DOHH2 (cell line): ENCODE results near the gene RNF212.

ENCODE experiments used
- H3F3A ChIP-seq: fragments of 200-600 bp; sonication (generic), shearing (Covaris generic); 2 replicates; pipeline ENCODE4 v1.6.0; 2016; ENCODE audit warnings: antibody characterized with exemption, mild to moderate bottlenecking; ENCODE audit not compliant: control insufficient read depth, insufficient read depth
- H3K27ac ChIP-seq: fragments of 200-600 bp; sonication (generic); 2 replicates; pipeline ENCODE4 v1.5.1; 2014; ENCODE audit warnings: low read depth, mild to moderate bottlenecking, low read length, moderate library complexity
- H3K27me3 ChIP-seq: fragments of 200-600 bp; sonication (generic); 2 replicates; pipeline ENCODE4 v1.6.1; 2014; ENCODE audit warnings: mild to moderate bottlenecking, low read length, mixed read lengths; ENCODE audit not compliant: control insufficient read depth
- H3K36me3 ChIP-seq: fragments of 200-600 bp; sonication (generic); 2 replicates; pipeline ENCODE4 v1.6.1; 2014; ENCODE audit warnings: mild to moderate bottlenecking, low read length, moderate library complexity, mixed read lengths; ENCODE audit not compliant: control insufficient read depth
- H3K4me1 ChIP-seq: fragments of 200-600 bp; sonication (generic); 2 replicates; pipeline ENCODE4 v1.6.1; 2014; ENCODE audit warnings: mild to moderate bottlenecking, low read length, mixed read lengths; ENCODE audit not compliant: control insufficient read depth
- H3K4me2 ChIP-seq: fragments of 200-600 bp; sonication (generic); 2 replicates; pipeline ENCODE4 v1.6.0; 2014; ENCODE audit warnings: mild to moderate bottlenecking, low read length, moderate library complexity
- H3K4me3 ChIP-seq: fragments of 200-600 bp; sonication (generic); 2 replicates; pipeline ENCODE4 v1.5.1; 2014; ENCODE audit warnings: mild to moderate bottlenecking, low read length, mixed read lengths
- H3K79me2 ChIP-seq: fragments of 200-600 bp; sonication (generic); 2 replicates; pipeline ENCODE4 v1.6.1; 2014; ENCODE audit warnings: mild to moderate bottlenecking, low read length, mixed read lengths; ENCODE audit not compliant: control insufficient read depth
- H3K9me2 ChIP-seq: fragments of 200-600 bp; sonication (generic); replicated peaks from 2 replicates; pipeline ENCODE4 v1.6.1; 2014; ENCODE audit warnings: mild to moderate bottlenecking, low read length, mixed read lengths; ENCODE audit not compliant: control insufficient read depth
- H3K9me3 ChIP-seq: fragments of 200-600 bp; sonication (generic); 2 replicates; pipeline ENCODE4 v1.6.1; 2014; ENCODE audit warnings: antibody characterized with exemption, low read length, mixed read lengths; ENCODE audit not compliant: control insufficient read depth, insufficient read depth
- H4K20me1 ChIP-seq: fragments of 200-600 bp; sonication (generic); 2 replicates; pipeline ENCODE4 v1.6.0; 2014; ENCODE audit warnings: low read depth, mild to moderate bottlenecking, antibody characterized with exemption, low read length, moderate library complexity; ENCODE audit not compliant: control insufficient read depth, insufficient read depth
- EZH2phosphoT487 ChIP-seq: fragments of 200-600 bp; sonication (generic); IDR thresholded peaks from 2 replicates; pipeline ENCODE4 v1.6.1; 2017; ENCODE audit warnings: borderline replicate concordance, mild to moderate bottlenecking, antibody characterized with exemption, low read length, moderate library complexity, mixed read lengths
- TF ChIP-seq, protein P1 (sequence below): fragments of 200-600 bp; sonication (generic); IDR thresholded peaks from one replicate; pipeline ENCODE4 v1.5.1; 2014; ENCODE audit warnings: antibody characterized with exemption, mild to moderate bottlenecking, low read depth, low read length; ENCODE audit not compliant: poor library complexity, severe bottlenecking

Gene RNF212

DNA sequence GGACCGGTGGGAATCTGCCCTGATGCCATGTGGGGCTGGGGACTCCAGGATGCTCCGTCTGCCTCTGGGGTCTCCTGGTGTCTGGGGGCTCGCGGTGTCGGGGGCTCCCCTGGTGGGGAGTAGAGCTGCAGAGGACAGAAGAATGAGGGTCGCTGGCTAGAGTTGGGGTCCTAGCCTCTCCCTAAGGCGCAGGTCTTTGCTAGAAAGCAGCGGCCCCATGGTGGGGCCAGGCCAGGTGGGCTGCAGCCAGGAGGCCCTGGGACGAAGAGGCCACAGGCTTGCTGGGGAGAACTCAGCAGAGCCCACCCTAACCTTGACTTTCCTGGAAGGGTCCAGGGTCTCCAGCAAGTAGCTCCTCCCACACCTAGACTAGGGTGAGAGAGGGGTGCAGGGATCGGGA, 80.5 kb downstream of the RNF212 start:
- no peak overlapping the region for H3K4me2 ChIP-seq
- no peak overlapping the region for H3K4me3 ChIP-seq
- no peaks in the 10 kb centered on the region for H3K27me3 ChIP-seq
- H3K36me3 ChIP-seq = no peaks in the 10 kb centered on the region
- no peak for TF ChIP-seq EZH2phosphoT487
- TF ChIP-seq, protein P1, sequence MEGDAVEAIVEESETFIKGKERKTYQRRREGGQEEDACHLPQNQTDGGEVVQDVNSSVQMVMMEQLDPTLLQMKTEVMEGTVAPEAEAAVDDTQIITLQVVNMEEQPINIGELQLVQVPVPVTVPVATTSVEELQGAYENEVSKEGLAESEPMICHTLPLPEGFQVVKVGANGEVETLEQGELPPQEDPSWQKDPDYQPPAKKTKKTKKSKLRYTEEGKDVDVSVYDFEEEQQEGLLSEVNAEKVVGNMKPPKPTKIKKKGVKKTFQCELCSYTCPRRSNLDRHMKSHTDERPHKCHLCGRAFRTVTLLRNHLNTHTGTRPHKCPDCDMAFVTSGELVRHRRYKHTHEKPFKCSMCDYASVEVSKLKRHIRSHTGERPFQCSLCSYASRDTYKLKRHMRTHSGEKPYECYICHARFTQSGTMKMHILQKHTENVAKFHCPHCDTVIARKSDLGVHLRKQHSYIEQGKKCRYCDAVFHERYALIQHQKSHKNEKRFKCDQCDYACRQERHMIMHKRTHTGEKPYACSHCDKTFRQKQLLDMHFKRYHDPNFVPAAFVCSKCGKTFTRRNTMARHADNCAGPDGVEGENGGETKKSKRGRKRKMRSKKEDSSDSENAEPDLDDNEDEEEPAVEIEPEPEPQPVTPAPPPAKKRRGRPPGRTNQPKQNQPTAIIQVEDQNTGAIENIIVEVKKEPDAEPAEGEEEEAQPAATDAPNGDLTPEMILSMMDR = no peak
- no peaks in the 10 kb centered on the region for H3K9me3 ChIP-seq
- no peaks in the 10 kb centered on the region for H3K9me2 ChIP-seq
- H3K4me1 ChIP-seq = no peaks in the 10 kb centered on the region
- H3K79me2 ChIP-seq = no peaks in the 10 kb centered on the region
- H3F3A ChIP-seq = no peaks in the 10 kb centered on the region
- no peaks in the 10 kb centered on the region for H4K20me1 ChIP-seq
- H3K27ac ChIP-seq = no peak overlapping the region

DNA sequence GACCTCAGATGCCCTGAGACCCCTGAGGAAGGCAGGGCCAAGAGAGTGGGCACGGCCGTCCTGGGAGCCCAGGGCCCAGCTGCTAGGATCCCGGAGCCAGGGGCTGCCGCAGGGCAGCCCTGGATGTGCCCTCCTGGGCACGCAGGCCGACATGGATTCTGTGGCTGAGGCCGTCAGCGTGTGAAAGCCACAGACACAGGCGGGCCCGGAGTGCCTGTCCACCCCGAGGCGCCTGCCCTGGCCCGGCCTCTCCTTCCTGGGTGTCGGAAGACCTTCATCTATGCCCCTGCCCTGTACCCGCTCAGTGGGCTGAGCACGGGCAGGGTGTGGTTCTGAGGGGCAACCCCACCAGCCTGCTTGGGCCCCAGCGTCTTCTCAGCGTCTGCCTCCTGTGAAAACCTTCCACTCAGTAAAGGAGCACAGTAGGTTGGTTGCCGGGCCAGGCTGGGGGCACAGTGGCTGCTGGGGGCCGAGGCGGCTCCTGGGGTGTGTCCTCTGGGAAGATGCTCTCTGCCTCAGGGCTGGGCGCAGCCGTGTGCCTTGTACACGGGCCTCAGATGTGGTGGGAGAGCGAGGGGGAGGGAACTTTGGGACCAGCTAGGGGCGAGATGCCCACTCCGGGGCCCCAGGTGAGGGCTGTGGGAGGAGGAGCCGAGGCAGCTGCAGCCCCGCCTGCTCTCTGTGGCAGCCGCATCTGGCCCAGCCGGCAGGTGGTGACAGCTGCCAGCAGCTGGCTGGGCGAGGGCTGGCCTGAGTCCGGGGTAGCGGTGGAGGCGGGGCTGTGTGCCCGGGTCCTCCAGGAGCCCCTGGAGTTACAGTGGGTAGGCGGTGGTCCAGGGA, 81.2 kb downstream of the RNF212 start:
- no peaks in the 10 kb centered on the region for H3F3A ChIP-seq
- H3K4me3 ChIP-seq = no peak overlapping the region
- no peaks in the 10 kb centered on the region for H3K27me3 ChIP-seq
- no peaks in the 10 kb centered on the region for H3K9me2 ChIP-seq
- no peaks in the 10 kb centered on the region for H3K9me3 ChIP-seq
- no peaks in the 10 kb centered on the region for H4K20me1 ChIP-seq
- TF ChIP-seq, protein P1 = peak; percentile 7
- TF ChIP-seq EZH2phosphoT487 = no peak
- H3K4me2 ChIP-seq = no peak overlapping the region
- no peaks in the 10 kb centered on the region for H3K4me1 ChIP-seq
- no peaks in the 10 kb centered on the region for H3K79me2 ChIP-seq
- no peaks in the 10 kb centered on the region for H3K36me3 ChIP-seq
- H3K27ac ChIP-seq = no peak overlapping the region

DNA sequence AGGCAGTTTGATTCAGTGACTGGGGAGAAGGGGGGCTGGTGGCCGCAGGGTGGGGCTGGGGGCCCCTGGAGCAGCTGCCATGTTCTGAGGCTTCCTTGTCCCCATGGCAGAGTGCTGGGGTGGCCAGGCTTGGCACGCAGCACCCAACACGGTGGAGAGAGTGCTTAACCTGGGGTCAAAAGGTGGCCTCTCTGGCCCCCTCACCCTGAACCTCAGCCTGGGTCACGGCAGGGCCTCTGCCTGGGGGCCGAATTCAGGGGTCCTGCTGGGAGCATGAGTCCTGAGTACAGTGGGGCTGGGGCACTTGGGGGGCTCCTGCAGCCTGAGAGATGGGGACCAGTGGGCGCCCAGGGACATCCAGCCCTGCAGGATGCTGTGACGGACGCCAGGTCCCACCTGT, 82.0 kb downstream of the RNF212 start:
- TF ChIP-seq, protein P1 = no peak
- no peak for TF ChIP-seq EZH2phosphoT487
- H3K9me3 ChIP-seq = no peaks in the 10 kb centered on the region
- H3K4me3 ChIP-seq = no peak overlapping the region
- H3K4me2 ChIP-seq = no peak overlapping the region
- peaks cover 6% of the 10 kb centered on the region for H3K4me1 ChIP-seq
- peaks cover 4% of the 10 kb centered on the region; the same call in 1 of the 2 replicates for H3F3A ChIP-seq
- H3K27me3 ChIP-seq = no peaks in the 10 kb centered on the region
- H3K36me3 ChIP-seq = no peaks in the 10 kb centered on the region
- no peaks in the 10 kb centered on the region for H3K79me2 ChIP-seq
- H3K9me2 ChIP-seq = no peaks in the 10 kb centered on the region
- no peak overlapping the region for H3K27ac ChIP-seq
- H4K20me1 ChIP-seq = no peaks in the 10 kb centered on the region
